ENCODE results near the gene SLC23A1. TPM values are rescaled to one million over a fixed set of nuclear protein-coding genes. Genes with fewer than 3 reads are reported as not detected.
A peak's percentile ranks its signal among the peaks of the same experiment; 100 is the strongest.

The SLC23A1 gene
- total RNA-seq, 1 donor from 2014 or later: not detected

DNA sequence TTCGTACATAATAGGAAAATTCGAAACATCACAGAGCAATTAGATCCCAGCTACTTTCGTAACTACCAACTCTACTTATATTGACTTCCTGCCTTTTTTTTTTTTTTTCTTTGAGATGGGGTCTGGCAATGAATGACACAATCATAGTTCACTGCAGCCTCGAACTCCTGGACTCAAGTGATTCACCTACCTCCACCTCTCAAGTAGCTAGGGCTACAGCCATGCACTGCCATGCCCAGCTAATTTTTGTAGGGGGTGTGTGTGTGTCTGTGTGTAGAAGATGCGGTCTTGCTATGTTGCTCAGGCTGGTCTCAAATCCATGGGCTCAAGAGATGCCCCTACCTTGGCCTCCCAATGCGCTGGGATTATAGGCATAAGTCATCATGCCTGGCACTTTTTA, 47.3 kb downstream of the SLC23A1 start:
- H3K36me3 Mint-ChIP-seq (ENCODE audit: low read depth): peaks cover 13% of the 10 kb centered on the region
- no peaks in the 10 kb centered on the region for H3K9me3 Mint-ChIP-seq
- no peak overlapping the region for H3K27ac Mint-ChIP-seq (ENCODE audit: unreplicated experiment)
- H3K4me1 Mint-ChIP-seq: peaks cover 7% of the 10 kb centered on the region
- H3K4me3 Mint-ChIP-seq: peak overlapping the region; percentile 66
- TF ChIP-seq, protein P1, sequence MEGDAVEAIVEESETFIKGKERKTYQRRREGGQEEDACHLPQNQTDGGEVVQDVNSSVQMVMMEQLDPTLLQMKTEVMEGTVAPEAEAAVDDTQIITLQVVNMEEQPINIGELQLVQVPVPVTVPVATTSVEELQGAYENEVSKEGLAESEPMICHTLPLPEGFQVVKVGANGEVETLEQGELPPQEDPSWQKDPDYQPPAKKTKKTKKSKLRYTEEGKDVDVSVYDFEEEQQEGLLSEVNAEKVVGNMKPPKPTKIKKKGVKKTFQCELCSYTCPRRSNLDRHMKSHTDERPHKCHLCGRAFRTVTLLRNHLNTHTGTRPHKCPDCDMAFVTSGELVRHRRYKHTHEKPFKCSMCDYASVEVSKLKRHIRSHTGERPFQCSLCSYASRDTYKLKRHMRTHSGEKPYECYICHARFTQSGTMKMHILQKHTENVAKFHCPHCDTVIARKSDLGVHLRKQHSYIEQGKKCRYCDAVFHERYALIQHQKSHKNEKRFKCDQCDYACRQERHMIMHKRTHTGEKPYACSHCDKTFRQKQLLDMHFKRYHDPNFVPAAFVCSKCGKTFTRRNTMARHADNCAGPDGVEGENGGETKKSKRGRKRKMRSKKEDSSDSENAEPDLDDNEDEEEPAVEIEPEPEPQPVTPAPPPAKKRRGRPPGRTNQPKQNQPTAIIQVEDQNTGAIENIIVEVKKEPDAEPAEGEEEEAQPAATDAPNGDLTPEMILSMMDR (conservative IDR thresholded peaks at IDR 0.05): no peak
- peaks cover 6% of the 10 kb centered on the region for H3K27me3 Mint-ChIP-seq (ENCODE audit: low read depth)
- no peak for DNase-seq (ENCODE audit: low read depth, low spot score)

Other genes starting within 250 kb of the SLC23A1 start
- gene SIL1, start 184.9 kb downstream of the SLC23A1 start, total RNA-seq: 13.7 and 16.0 TPM in 2 replicates
- 321 and 329 TPM in 2 replicates for gene MATR3, start 89.6 kb downstream of the SLC23A1 start, total RNA-seq
- gene PAIP2, start 41.4 kb downstream of the SLC23A1 start, total RNA-seq: 103 and 104 TPM in 2 replicates
- gene MZB1, start 6.6 kb upstream of the SLC23A1 start, total RNA-seq: 0.25 and 0.30 TPM in 2 replicates
- gene PROB1, start 11.8 kb upstream of the SLC23A1 start, total RNA-seq: 2.2 and 2.4 TPM in 2 replicates
- 15.2 and 16.1 TPM in 2 replicates for gene SPATA24, start 20.8 kb upstream of the SLC23A1 start, total RNA-seq
- gene DNAJC18, start 56.2 kb upstream of the SLC23A1 start, total RNA-seq: 27.9 and 32.5 TPM in 2 replicates
- not detected in 2 replicates for gene ECSCR, start 79.4 kb upstream of the SLC23A1 start, total RNA-seq
- not detected in 2 replicates for gene SMIM33, start 87.7 kb upstream of the SLC23A1 start, total RNA-seq
- 0.23 and 0.49 TPM in 2 replicates for gene STING1, start 99.5 kb upstream of the SLC23A1 start, total RNA-seq
- 165 and 166 TPM in 2 replicates for gene UBE2D2, start 178.0 kb upstream of the SLC23A1 start, total RNA-seq

Measured in neural crest cell (in vitro differentiated cells).